ENCODE measurements around the gene CKLF.
A peak's percentile ranks its signal among the peaks of the same experiment; 100 is the strongest.
"Not testable (repeated sequence)": the region's sequence is repeated elsewhere in the genome, so short reads cannot be mapped to it uniquely, and the experiment has no call there.

The CKLF gene

GRCh38 chr16:66514980-66515595 is 37.3 kb upstream of the CKLF start:
- not testable (repeated sequence) for H3K9me3 ChIP-seq (ENCODE audit: low read length); H3K4me2 ChIP-seq (ENCODE audit: low read length); H3K9ac ChIP-seq (ENCODE audit: low read length); H3K4me3 ChIP-seq (ENCODE audit: low read depth, low read length, poor library complexity, severe bottlenecking); H3K27ac ChIP-seq (ENCODE audit: low read depth, low read length, poor library complexity, severe bottlenecking); H3K79me2 ChIP-seq (ENCODE audit: insufficient read depth, low read length); H4K20me1 ChIP-seq (ENCODE audit: insufficient read depth, low read length); H3K36me3 ChIP-seq (ENCODE audit: insufficient read depth, low read length); H3K9me2 ChIP-seq (ENCODE audit: low read depth, low read length); H2AFZ ChIP-seq (ENCODE audit: low read length); H3K27me3 ChIP-seq (ENCODE audit: insufficient read depth, low read length); H3F3A ChIP-seq (ENCODE audit: insufficient read depth, low read length)
- peaks cover 24% of the 10 kb centered on the region for H3K4me1 ChIP-seq (ENCODE audit: insufficient read depth, low read length, severe bottlenecking)

GRCh38 chr16:66515596-66516508 is 36.5 kb upstream of the CKLF start:
- Histone ChIP-seq H3K9me3 (ENCODE audit: low read length) (no peaks in the 10 kb centered on the region), H4K20me1 (ENCODE audit: insufficient read depth, low read length) (no peaks in the 10 kb centered on the region), H3K4me2 (ENCODE audit: low read length) (peak overlapping the region; percentile 89), H3K27me3 (ENCODE audit: insufficient read depth, low read length) (no peaks in the 10 kb centered on the region), H3K36me3 (ENCODE audit: insufficient read depth, low read length) (no peaks in the 10 kb centered on the region), H3K79me2 (ENCODE audit: insufficient read depth, low read length) (no peaks in the 10 kb centered on the region), H3F3A (ENCODE audit: insufficient read depth, low read length) (no peaks in the 10 kb centered on the region), H3K9ac (ENCODE audit: low read length) (peak overlapping the region; percentile 33), H3K4me1 (ENCODE audit: insufficient read depth, low read length, severe bottlenecking) (peaks cover 32% of the 10 kb centered on the region), H3K27ac (ENCODE audit: low read depth, low read length, poor library complexity, severe bottlenecking) (peak overlapping the region; percentile 95), H3K4me3 (ENCODE audit: low read depth, low read length, poor library complexity, severe bottlenecking) (peak overlapping the region; percentile 61), H3K9me2 (ENCODE audit: low read depth, low read length) (no peaks in the 10 kb centered on the region), H2AFZ (ENCODE audit: low read length) (no peak overlapping the region)
- no peak for TF ChIP-seq EZH2 (IDR thresholded peaks at IDR 0.05; ENCODE audit: borderline replicate concordance, low read length)
- peak; percentile 59 for TF ChIP-seq CTCF (IDR thresholded peaks at IDR 0.05; ENCODE audit: low read length)

- no peaks in the 10 kb centered on the region for H4K20me1 ChIP-seq (ENCODE audit: insufficient read depth, low read length)
- H3K9me3 ChIP-seq (ENCODE audit: low read length) = no peaks in the 10 kb centered on the region
- H3K9me2 ChIP-seq (ENCODE audit: low read depth, low read length) = no peaks in the 10 kb centered on the region
- no peaks in the 10 kb centered on the region for H3K36me3 ChIP-seq (ENCODE audit: insufficient read depth, low read length)
- H3F3A ChIP-seq (ENCODE audit: insufficient read depth, low read length) = no peaks in the 10 kb centered on the region
- no peak for TF ChIP-seq CTCF (IDR thresholded peaks at IDR 0.05; ENCODE audit: low read length)
- TF ChIP-seq EZH2 (IDR thresholded peaks at IDR 0.05; ENCODE audit: borderline replicate concordance, low read length) = no peak
- H3K4me3 ChIP-seq (ENCODE audit: low read depth, low read length, poor library complexity, severe bottlenecking) = peak overlapping the region; percentile 61
- H2AFZ ChIP-seq (ENCODE audit: low read length) = no peak overlapping the region
- peaks cover 38% of the 10 kb centered on the region for H3K4me1 ChIP-seq (ENCODE audit: insufficient read depth, low read length, severe bottlenecking)
- no peaks in the 10 kb centered on the region for H3K27me3 ChIP-seq (ENCODE audit: insufficient read depth, low read length)
- H3K4me2 ChIP-seq (ENCODE audit: low read length) = peak overlapping the region; percentile 89
- H3K27ac ChIP-seq (ENCODE audit: low read depth, low read length, poor library complexity, severe bottlenecking) = peak overlapping the region; percentile 95
- H3K79me2 ChIP-seq (ENCODE audit: insufficient read depth, low read length) = no peaks in the 10 kb centered on the region
- peak overlapping the region; percentile 33 for H3K9ac ChIP-seq (ENCODE audit: low read length)
These were observed 35.9 kb upstream of the CKLF start for GRCh38 chr16:66516509-66516807.
